Neural cell (in vitro differentiated cells): Measurements from ENCODE around the gene SEMA3F. TPM values are rescaled to one million over a fixed set of nuclear protein-coding genes. Genes with fewer than 3 reads are reported as not detected.

Experiments used
- H2AFZ ChIP-seq: fragments of 200-600, 300-800 bp; sonication (generic), shearing (Covaris generic); 2 replicates; pipeline ENCODE4 v1.6.0; 2014; ENCODE audit warnings: low read depth, mild to moderate bottlenecking, antibody characterized with exemption, low read length, moderate library complexity
- H3F3A ChIP-seq: fragments of 200-600 bp; shearing (Covaris generic); 2 replicates; pipeline ENCODE4 v1.6.1; 2016; ENCODE audit warnings: mild to moderate bottlenecking, moderate library complexity, mixed read lengths, antibody characterized with exemption, low read length; ENCODE audit not compliant: insufficient read depth, poor library complexity, severe bottlenecking
- H3K27ac ChIP-seq: fragments of 200-600, 300-800 bp; sonication (generic), shearing (Covaris generic); 2 replicates; pipeline ENCODE4 v1.5.1; 2014; ENCODE audit warnings: mild to moderate bottlenecking, low read length, moderate library complexity
- H3K27me3 ChIP-seq: fragments of 300-800, 200-600 bp; sonication (generic), shearing (Covaris generic); 2 replicates; pipeline ENCODE4 v1.6.0; 2014; ENCODE audit warnings: mild to moderate bottlenecking, low read depth, low read length, moderate library complexity; ENCODE audit not compliant: insufficient read depth
- H3K36me3 ChIP-seq: fragments of 300-800, 200-600 bp; sonication (generic), shearing (Covaris generic); 2 replicates; pipeline ENCODE4 v1.5.1; 2014; ENCODE audit warnings: mild to moderate bottlenecking, antibody characterized with exemption, low read length, moderate library complexity; ENCODE audit not compliant: insufficient read depth
- H3K4me2 ChIP-seq: fragments of 300-800, 200-600 bp; sonication (generic), shearing (Covaris generic); 2 replicates; pipeline ENCODE4 v1.6.0; 2014; ENCODE audit warnings: mild to moderate bottlenecking, low read length
- H3K4me3 ChIP-seq: fragments of 300-800, 200-600 bp; sonication (generic), shearing (Covaris generic); 2 replicates; pipeline ENCODE4 v1.5.1; 2014; ENCODE audit warnings: mild to moderate bottlenecking, low read length, moderate library complexity
- H3K79me2 ChIP-seq: fragments of 200-600 bp; shearing (Covaris generic); replicated peaks from 2 replicates; pipeline ENCODE4 v1.6.0; 2014; ENCODE audit warnings: mild to moderate bottlenecking, low read length, moderate library complexity; ENCODE audit not compliant: insufficient read depth
- H3K9ac ChIP-seq: fragments of 300-800, 200-600 bp; sonication (generic), shearing (Covaris generic); 2 replicates; pipeline ENCODE4 v1.6.1; 2016; ENCODE audit warnings: mild to moderate bottlenecking, low read length, mixed read lengths
- H3K9me2 ChIP-seq: fragments of 200-600 bp; shearing (Covaris generic); 2 replicates; pipeline ENCODE4 v1.6.1; 2016; ENCODE audit warnings: mild to moderate bottlenecking, low read length, mixed read lengths; ENCODE audit not compliant: insufficient read depth
- H3K9me3 ChIP-seq: fragments of 200-600, 300-800 bp; sonication (generic), shearing (Covaris generic); 2 replicates; pipeline ENCODE4 v1.6.1; 2016; ENCODE audit warnings: mild to moderate bottlenecking, mixed run types, low read length, moderate library complexity, mixed read lengths
- H4K20me1 ChIP-seq: fragments of 200-600 bp; shearing (Covaris generic); 2 replicates; pipeline ENCODE4 v1.6.1; 2016; ENCODE audit warnings: mild to moderate bottlenecking, mixed run types; ENCODE audit not compliant: insufficient read depth
- EP300 ChIP-seq: fragments of 450-650 bp; conservative IDR thresholded peaks from 2 replicates; pipeline ENCODE4 v1.6.1; 2014; ENCODE audit warnings: antibody characterized with exemption, mild to moderate bottlenecking, moderate library complexity; ENCODE audit not compliant: poor library complexity, severe bottlenecking
- EZH2 ChIP-seq: fragments of 200-600, 300-800 bp; shearing (Covaris generic), sonication (generic); IDR thresholded peaks from 2 replicates; pipeline ENCODE4 v1.6.1; 2014; ENCODE audit warnings: antibody characterized with exemption, low read length, borderline replicate concordance, mild to moderate bottlenecking; ENCODE audit not compliant: insufficient read depth, poor library complexity, severe bottlenecking
- MXI1 ChIP-seq: fragments of 450-650 bp; conservative IDR thresholded peaks from 2 replicates; pipeline ENCODE4 v1.6.1; 2014; ENCODE audit warnings: antibody characterized with exemption, mild to moderate bottlenecking; ENCODE audit not compliant: poor library complexity, severe bottlenecking
- POLR2AphosphoS5 ChIP-seq: IDR thresholded peaks from 2 replicates; pipeline ENCODE4 v1.6.1; 2012
- RAD21 ChIP-seq: fragments of 450-650 bp; conservative IDR thresholded peaks from 2 replicates; pipeline ENCODE4 v1.6.1; 2014; ENCODE audit warnings: antibody characterized with exemption, mild to moderate bottlenecking, moderate library complexity
- SMC3 ChIP-seq: fragments of 450-650 bp; conservative IDR thresholded peaks from 2 replicates; pipeline ENCODE4 v1.6.1; 2014; ENCODE audit warnings: antibody characterized with exemption, mild to moderate bottlenecking, moderate library complexity; ENCODE audit not compliant: poor library complexity
- TAF1 ChIP-seq: IDR thresholded peaks from 2 replicates; pipeline ENCODE4 v1.6.1; 2012; ENCODE audit warnings: low read depth
- polyA plus RNA-seq: library from polyadenylated mRNA; depleted of rRNA; stranded (reverse); fragments of >200 nt; gene quantifications from 2 replicates; pipeline ENCODE4 v1.2.3, GENCODE V29; 2014
- TF ChIP-seq, protein P1 (sequence below): IDR thresholded peaks from 2 replicates; pipeline ENCODE4 v1.6.1; 2012; ENCODE audit warnings: borderline replicate concordance
- TF ChIP-seq, protein P2 (sequence below): fragments of 450-650 bp; IDR thresholded peaks from 2 replicates; pipeline ENCODE4 v1.5.1; 2014; ENCODE audit warnings: antibody characterized with exemption, mild to moderate bottlenecking, moderate library complexity; ENCODE audit not compliant: poor library complexity, severe bottlenecking

SEMA3F gene
- polyA plus RNA-seq, 1 donor from 2014 or later = 17.0 TPM

DNA sequence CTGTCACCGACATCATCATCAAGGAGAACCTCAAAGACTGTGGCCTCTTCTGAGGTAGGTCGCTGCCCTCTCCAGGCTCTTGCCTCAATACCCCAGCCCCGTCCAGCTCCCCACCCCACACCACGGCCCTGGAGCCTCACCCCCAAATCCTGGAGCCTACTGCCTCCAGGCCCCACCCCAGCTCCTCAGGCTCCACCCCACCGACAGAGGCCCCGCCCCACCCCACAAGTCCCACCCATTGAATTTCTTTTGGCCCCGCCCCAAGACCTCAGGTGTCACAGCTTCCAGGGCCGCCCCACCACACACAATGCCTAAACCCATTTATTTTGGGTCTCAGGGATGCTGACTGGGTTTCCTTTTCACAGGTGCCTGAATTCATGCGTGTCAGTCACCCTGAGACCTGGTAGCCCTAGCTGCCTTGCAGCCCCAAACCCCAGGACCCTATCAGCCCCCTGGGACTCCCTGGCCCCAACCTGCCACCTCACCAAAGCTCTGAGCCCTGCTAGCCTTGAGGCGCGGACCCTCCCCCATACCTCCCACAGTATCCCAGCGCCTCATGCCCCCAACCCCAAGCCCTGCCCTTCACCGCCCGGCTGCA lies 39.9 kb downstream of the SEMA3F start:
- Histone ChIP-seq H3K9me3 (no peaks in the 10 kb centered on the region), H3K27ac (no peak overlapping the region), H3K27me3 (no peaks in the 10 kb centered on the region), H3K36me3 (no peaks in the 10 kb centered on the region), H3K9me2 (no peaks in the 10 kb centered on the region), H3K79me2 (no peaks in the 10 kb centered on the region), H2AFZ (no peak overlapping the region), H3F3A (no peaks in the 10 kb centered on the region), H4K20me1 (no peaks in the 10 kb centered on the region), H3K9ac (no peak overlapping the region), H3K4me2 (no peak overlapping the region), H3K4me3 (no peak overlapping the region)
- TF ChIP-seq, protein P1, sequence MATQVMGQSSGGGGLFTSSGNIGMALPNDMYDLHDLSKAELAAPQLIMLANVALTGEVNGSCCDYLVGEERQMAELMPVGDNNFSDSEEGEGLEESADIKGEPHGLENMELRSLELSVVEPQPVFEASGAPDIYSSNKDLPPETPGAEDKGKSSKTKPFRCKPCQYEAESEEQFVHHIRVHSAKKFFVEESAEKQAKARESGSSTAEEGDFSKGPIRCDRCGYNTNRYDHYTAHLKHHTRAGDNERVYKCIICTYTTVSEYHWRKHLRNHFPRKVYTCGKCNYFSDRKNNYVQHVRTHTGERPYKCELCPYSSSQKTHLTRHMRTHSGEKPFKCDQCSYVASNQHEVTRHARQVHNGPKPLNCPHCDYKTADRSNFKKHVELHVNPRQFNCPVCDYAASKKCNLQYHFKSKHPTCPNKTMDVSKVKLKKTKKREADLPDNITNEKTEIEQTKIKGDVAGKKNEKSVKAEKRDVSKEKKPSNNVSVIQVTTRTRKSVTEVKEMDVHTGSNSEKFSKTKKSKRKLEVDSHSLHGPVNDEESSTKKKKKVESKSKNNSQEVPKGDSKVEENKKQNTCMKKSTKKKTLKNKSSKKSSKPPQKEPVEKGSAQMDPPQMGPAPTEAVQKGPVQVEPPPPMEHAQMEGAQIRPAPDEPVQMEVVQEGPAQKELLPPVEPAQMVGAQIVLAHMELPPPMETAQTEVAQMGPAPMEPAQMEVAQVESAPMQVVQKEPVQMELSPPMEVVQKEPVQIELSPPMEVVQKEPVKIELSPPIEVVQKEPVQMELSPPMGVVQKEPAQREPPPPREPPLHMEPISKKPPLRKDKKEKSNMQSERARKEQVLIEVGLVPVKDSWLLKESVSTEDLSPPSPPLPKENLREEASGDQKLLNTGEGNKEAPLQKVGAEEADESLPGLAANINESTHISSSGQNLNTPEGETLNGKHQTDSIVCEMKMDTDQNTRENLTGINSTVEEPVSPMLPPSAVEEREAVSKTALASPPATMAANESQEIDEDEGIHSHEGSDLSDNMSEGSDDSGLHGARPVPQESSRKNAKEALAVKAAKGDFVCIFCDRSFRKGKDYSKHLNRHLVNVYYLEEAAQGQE = no peak
- TF ChIP-seq EZH2 (no peak), SMC3 (no peak), RAD21 (no peak), TAF1 (no peak), EP300 (no peak), MXI1 (no peak), POLR2AphosphoS5 (no peak)
- TF ChIP-seq, protein P2, sequence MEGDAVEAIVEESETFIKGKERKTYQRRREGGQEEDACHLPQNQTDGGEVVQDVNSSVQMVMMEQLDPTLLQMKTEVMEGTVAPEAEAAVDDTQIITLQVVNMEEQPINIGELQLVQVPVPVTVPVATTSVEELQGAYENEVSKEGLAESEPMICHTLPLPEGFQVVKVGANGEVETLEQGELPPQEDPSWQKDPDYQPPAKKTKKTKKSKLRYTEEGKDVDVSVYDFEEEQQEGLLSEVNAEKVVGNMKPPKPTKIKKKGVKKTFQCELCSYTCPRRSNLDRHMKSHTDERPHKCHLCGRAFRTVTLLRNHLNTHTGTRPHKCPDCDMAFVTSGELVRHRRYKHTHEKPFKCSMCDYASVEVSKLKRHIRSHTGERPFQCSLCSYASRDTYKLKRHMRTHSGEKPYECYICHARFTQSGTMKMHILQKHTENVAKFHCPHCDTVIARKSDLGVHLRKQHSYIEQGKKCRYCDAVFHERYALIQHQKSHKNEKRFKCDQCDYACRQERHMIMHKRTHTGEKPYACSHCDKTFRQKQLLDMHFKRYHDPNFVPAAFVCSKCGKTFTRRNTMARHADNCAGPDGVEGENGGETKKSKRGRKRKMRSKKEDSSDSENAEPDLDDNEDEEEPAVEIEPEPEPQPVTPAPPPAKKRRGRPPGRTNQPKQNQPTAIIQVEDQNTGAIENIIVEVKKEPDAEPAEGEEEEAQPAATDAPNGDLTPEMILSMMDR = no peak

DNA sequence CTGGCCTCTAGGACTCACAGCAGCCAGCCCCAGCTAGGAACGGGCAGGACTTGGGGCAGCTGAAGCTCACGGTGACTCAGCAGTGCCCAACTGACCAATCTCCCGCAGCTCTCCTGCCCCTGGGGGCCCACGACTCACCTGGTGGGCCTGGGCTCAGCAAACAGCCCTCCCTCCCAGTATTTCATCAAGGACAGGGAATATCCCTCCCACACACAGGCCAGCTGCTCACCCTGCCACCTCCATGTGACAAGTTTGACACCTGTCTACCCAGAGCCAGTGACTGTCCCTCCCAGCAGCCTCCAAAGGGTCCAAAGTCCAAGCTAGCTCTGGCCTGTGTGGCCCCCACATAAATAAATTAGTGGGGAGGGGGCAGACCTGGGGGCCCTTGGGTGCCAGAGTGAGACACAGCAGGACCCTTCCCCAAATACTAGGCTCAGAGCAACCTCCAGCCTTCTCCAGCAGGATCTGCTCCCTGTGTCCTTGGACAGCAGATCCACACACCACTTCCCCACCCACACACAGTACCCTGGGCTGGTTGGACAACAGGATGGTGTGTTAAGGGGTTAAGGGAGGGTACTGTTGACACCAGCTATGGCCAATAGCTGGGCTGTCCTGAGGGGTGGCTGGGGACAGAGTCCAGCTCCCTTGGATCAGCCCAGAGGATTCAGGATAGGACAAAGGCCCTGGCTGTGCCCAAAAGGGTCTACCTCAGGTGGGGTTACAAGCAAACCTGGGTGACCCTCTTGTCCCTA lies 40.6 kb downstream of the SEMA3F start:
- no peak overlapping the region for H2AFZ ChIP-seq
- TF ChIP-seq TAF1 = no peak
- no peak for TF ChIP-seq POLR2AphosphoS5
- TF ChIP-seq, protein P2 = no peak
- no peak for TF ChIP-seq SMC3
- TF ChIP-seq RAD21 = no peak
- TF ChIP-seq, protein P1 = no peak
- TF ChIP-seq MXI1 = no peak
- TF ChIP-seq EP300 = no peak
- no peak for TF ChIP-seq EZH2

More for the DNA sequence above, 40.6 kb downstream of the SEMA3F start:
- no peak overlapping the region for H3K9ac ChIP-seq
- no peaks in the 10 kb centered on the region for H3K27me3 ChIP-seq
- no peaks in the 10 kb centered on the region for H3F3A ChIP-seq
- no peak overlapping the region for H3K27ac ChIP-seq
- H3K9me2 ChIP-seq = no peaks in the 10 kb centered on the region
- no peaks in the 10 kb centered on the region for H4K20me1 ChIP-seq
- no peaks in the 10 kb centered on the region for H3K79me2 ChIP-seq
- H3K4me3 ChIP-seq = no peak overlapping the region
- H3K4me2 ChIP-seq = no peak overlapping the region
- H3K36me3 ChIP-seq = no peaks in the 10 kb centered on the region
- no peaks in the 10 kb centered on the region for H3K9me3 ChIP-seq
